ENCODE data around the gene WDR36. TPM values are rescaled to one million over a fixed set of nuclear protein-coding genes. Genes with fewer than 3 reads are reported as not detected.
"Not testable (repeated sequence)": the region's sequence is repeated elsewhere in the genome, so short reads cannot be mapped to it uniquely, and the experiment has no call there.

WDR36 gene
- polyA plus RNA-seq, 3 donors, result 7.2 to 8.7 (median 8.2) TPM

DNA sequence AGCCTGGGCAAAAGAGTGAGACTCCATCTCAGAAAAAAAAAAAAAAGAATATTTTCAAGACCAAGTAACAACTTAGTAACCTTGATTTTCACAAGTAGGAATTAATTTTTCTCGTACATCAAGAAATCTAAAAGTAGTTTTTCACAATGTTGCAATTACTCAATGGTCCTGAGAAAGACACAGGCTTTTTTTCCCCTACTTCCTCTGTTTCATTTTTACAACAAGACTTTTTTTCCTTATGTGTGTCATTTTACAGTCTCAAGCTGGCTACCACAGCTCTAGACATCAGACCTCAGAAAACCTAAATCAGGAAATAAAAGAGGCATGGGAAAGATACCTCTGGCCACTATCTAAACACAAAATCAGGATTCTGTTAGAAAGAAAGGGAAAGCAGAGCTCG is 45.9 kb downstream of the WDR36 start:
- H3K36me3 Mint-ChIP-seq, result no peaks in the 10 kb centered on the region
- no CpG with 5 or more reads among the region's 2 CpGs for WGBS (ENCODE audit: insufficient coverage)
- Histone ChIP-seq H3K79me2 (ENCODE audit: insufficient read depth, low read length) (no peaks in the 10 kb centered on the region), H3K9me3 (replicated peaks in 1 of 2; ENCODE audit: control insufficient read depth in 1 of 2, insufficient read depth in 1 of 2, low read length in 2 of 2) (no peaks in the 10 kb centered on the region), H3K27me3 (ENCODE audit: control insufficient read depth in 2 of 2, insufficient read depth in 2 of 2, low read length in 2 of 2) (no peaks in the 10 kb centered on the region), H3K36me3 (replicated peaks in 1 of 2; ENCODE audit: control insufficient read depth in 1 of 2, insufficient read depth in 2 of 2, low read length in 2 of 2) (no peaks in the 10 kb centered on the region), H3K9ac (ENCODE audit: insufficient read depth, low read length, poor library complexity, severe bottlenecking) (no peak overlapping the region), H3K4me2 (replicated peaks; ENCODE audit: extremely low read depth, low read length, poor library complexity, severe bottlenecking) (no peak overlapping the region), H4K20me1 (ENCODE audit: insufficient read depth, low read length) (no peaks in the 10 kb centered on the region), H3K27ac (ENCODE audit: low read depth in 1 of 2, low read length in 2 of 2) (no peak overlapping the region), H3K4me1 (ENCODE audit: control insufficient read depth in 1 of 2, insufficient read depth in 2 of 2, low read length in 2 of 2) (peaks cover 0 to 3% of the 10 kb centered on the region in 2 donors), H3K4me3 (replicated peaks in 1 of 3; ENCODE audit: low read depth in 2 of 3, low read length in 3 of 3) (no peak overlapping the region), H2AFZ (ENCODE audit: insufficient read depth, low read depth, low read length, poor library complexity, severe bottlenecking) (no peak overlapping the region)
- H3K4me1 Mint-ChIP-seq, result peaks cover 4% of the 10 kb centered on the region
- TF ChIP-seq, protein P1, sequence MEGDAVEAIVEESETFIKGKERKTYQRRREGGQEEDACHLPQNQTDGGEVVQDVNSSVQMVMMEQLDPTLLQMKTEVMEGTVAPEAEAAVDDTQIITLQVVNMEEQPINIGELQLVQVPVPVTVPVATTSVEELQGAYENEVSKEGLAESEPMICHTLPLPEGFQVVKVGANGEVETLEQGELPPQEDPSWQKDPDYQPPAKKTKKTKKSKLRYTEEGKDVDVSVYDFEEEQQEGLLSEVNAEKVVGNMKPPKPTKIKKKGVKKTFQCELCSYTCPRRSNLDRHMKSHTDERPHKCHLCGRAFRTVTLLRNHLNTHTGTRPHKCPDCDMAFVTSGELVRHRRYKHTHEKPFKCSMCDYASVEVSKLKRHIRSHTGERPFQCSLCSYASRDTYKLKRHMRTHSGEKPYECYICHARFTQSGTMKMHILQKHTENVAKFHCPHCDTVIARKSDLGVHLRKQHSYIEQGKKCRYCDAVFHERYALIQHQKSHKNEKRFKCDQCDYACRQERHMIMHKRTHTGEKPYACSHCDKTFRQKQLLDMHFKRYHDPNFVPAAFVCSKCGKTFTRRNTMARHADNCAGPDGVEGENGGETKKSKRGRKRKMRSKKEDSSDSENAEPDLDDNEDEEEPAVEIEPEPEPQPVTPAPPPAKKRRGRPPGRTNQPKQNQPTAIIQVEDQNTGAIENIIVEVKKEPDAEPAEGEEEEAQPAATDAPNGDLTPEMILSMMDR (IDR thresholded peaks at IDR 0.05), result no peak
- H3K9me3 Mint-ChIP-seq, result peaks cover 0 to 3% (median 0%) of the 10 kb centered on the region in 7 donors
- DNase-seq, result no peak
- H3K27ac Mint-ChIP-seq, result no peak overlapping the region
- H3K27me3 Mint-ChIP-seq (ENCODE audit: low read depth in 3 of 3), result peaks cover 0 to 6% (median 2%) of the 10 kb centered on the region in 3 donors
- intact Hi-C loops (cut with micrococcal nuclease), result no loop called here
- H3K4me3 Mint-ChIP-seq, result no peak overlapping the region

DNA sequence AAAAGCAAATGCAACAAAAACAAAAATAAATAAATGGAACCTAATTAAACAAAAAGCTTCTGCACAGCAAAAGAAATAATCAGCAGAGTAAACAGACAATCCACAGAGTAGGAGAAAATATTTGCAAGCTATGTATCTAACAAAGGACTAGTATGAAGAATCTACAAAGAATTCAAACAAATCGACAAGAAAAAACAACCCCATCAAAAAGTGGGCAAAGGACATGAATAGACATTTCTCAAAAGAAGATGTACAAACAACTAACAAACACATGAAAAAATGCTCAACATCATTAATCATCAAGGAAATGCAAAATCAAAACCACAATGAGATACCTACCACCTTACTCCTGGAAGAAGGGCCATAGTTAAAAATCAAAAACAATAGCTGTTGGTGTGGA is 49.3 kb downstream of the WDR36 start:
- H3K9me3 Mint-ChIP-seq; H3K36me3 Mint-ChIP-seq; H3K27ac Mint-ChIP-seq; H3K9ac ChIP-seq (ENCODE audit: insufficient read depth, low read length, poor library complexity, severe bottlenecking); H3K4me2 ChIP-seq (replicated peaks; ENCODE audit: extremely low read depth, low read length, poor library complexity, severe bottlenecking); H3K27me3 ChIP-seq (ENCODE audit: control insufficient read depth in 2 of 2, insufficient read depth in 2 of 2, low read length in 2 of 2); H3K4me1 Mint-ChIP-seq; intact Hi-C loops (cut with micrococcal nuclease); H4K20me1 ChIP-seq (ENCODE audit: insufficient read depth, low read length); H3K4me3 ChIP-seq (replicated peaks in 1 of 3; ENCODE audit: low read depth in 2 of 3, low read length in 3 of 3); H3K4me3 Mint-ChIP-seq; H3K9me3 ChIP-seq (replicated peaks in 1 of 2; ENCODE audit: control insufficient read depth in 1 of 2, insufficient read depth in 1 of 2, low read length in 2 of 2); H3K27me3 Mint-ChIP-seq (ENCODE audit: low read depth in 3 of 3); H3K36me3 ChIP-seq (replicated peaks in 1 of 2; ENCODE audit: control insufficient read depth in 1 of 2, insufficient read depth in 2 of 2, low read length in 2 of 2); H3K27ac ChIP-seq (ENCODE audit: low read depth in 1 of 2, low read length in 2 of 2); H3K4me1 ChIP-seq (ENCODE audit: control insufficient read depth in 1 of 2, insufficient read depth in 2 of 2, low read length in 2 of 2); H2AFZ ChIP-seq (ENCODE audit: insufficient read depth, low read depth, low read length, poor library complexity, severe bottlenecking); H3K79me2 ChIP-seq (ENCODE audit: insufficient read depth, low read length); DNase-seq: not testable (repeated sequence)
- no CpG with 5 or more reads among the region's 1 CpG for WGBS (ENCODE audit: insufficient coverage)

All from CD14-positive monocyte (primary cell).